DND-41 (cell line): ENCODE measurements around the gene HOOK1.

Experiments
- ATAC-seq: fragments of 200-7000 bp; cut with Tn5 transposase; 3 replicates; pipeline ENCODE4 v1.9.1; 2021; ENCODE audit warnings: low read depth; ENCODE audit not compliant: insufficient read depth
- DNase-seq: peaks from one replicate; pipeline ENCODE4 v3.0.0-alpha.2; 2020
- H2AFZ ChIP-seq: 2 replicates; pipeline ENCODE4 v1.6.0; 2012; ENCODE audit warnings: low read depth, low read length
- H3K27ac ChIP-seq: 2 replicates; pipeline ENCODE4 v1.5.1; 2012; ENCODE audit warnings: low read length, inconsistent platforms
- H3K27me3 ChIP-seq: fragments of 200-600 bp; sonication (generic); 2 replicates; pipeline ENCODE4 v1.6.0; 2012; ENCODE audit warnings: low read length, mild to moderate bottlenecking, inconsistent platforms; ENCODE audit not compliant: insufficient read depth, poor library complexity
- H3K36me3 ChIP-seq: 2 replicates; pipeline ENCODE4 v1.5.1; 2012; ENCODE audit warnings: low read length, inconsistent platforms; ENCODE audit not compliant: insufficient read depth
- H3K4me1 ChIP-seq: 2 replicates; pipeline ENCODE4 v1.5.1; 2012; ENCODE audit warnings: mild to moderate bottlenecking, low read length; ENCODE audit not compliant: insufficient read depth
- H3K4me2 ChIP-seq: 2 replicates; pipeline ENCODE4 v1.6.0; 2012; ENCODE audit warnings: mild to moderate bottlenecking, moderate library complexity, low read length, inconsistent platforms; ENCODE audit not compliant: insufficient read depth
- H3K4me3 ChIP-seq, 2 experiments: fragments of 200-600 bp in 1 of 2; shearing (Covaris generic) in 1 of 2; 2 replicates each; pipeline ENCODE4 v1.5.1; 2012 to 2016; ENCODE audit warnings: inconsistent platforms in 2 of 2, low read length in 2 of 2, mild to moderate bottlenecking in 2 of 2, low read depth in 1 of 2, moderate library complexity in 1 of 2
- H3K79me2 ChIP-seq: 2 replicates; pipeline ENCODE4 v1.6.0; 2012; ENCODE audit warnings: low read length, inconsistent platforms; ENCODE audit not compliant: insufficient read depth
- H3K9ac ChIP-seq: 2 replicates; pipeline ENCODE4 v1.6.0; 2012; ENCODE audit warnings: low read depth, mild to moderate bottlenecking, inconsistent platforms, low read length, moderate library complexity
- H3K9me3 ChIP-seq: 2 replicates; pipeline ENCODE4 v1.5.1; 2012; ENCODE audit warnings: low read length, moderate library complexity, mild to moderate bottlenecking, inconsistent platforms; ENCODE audit not compliant: insufficient read depth, severe bottlenecking
- H4K20me1 ChIP-seq: 2 replicates; pipeline ENCODE4 v1.6.0; 2012; ENCODE audit warnings: low read length; ENCODE audit not compliant: insufficient read depth
- CTCF ChIP-seq: IDR thresholded peaks from 2 replicates; pipeline ENCODE4 v1.5.1; 2012; ENCODE audit warnings: borderline replicate concordance, low read length, moderate library complexity, mild to moderate bottlenecking; ENCODE audit not compliant: poor library complexity, severe bottlenecking; ENCODE audit errors: extremely low read depth
- EZH2 ChIP-seq: IDR thresholded peaks from 3 replicates; pipeline ENCODE4 v1.6.1; 2012; ENCODE audit warnings: borderline replicate concordance, low read depth, mild to moderate bottlenecking, moderate library complexity, low read length, inconsistent platforms; ENCODE audit not compliant: severe bottlenecking

HOOK1 gene

GRCh38 chr1:59804301-59804700 lies 10.4 kb upstream of the HOOK1 start:
- no peak overlapping the region for H3K27ac ChIP-seq
- no peaks in the 10 kb centered on the region for H3K27me3 ChIP-seq

GRCh38 chr1:59805554-59805953 lies 9.2 kb upstream of the HOOK1 start:
- no peaks in the 10 kb centered on the region for H3K4me1 ChIP-seq
- no peaks in the 10 kb centered on the region for H3K79me2 ChIP-seq
- no peak overlapping the region for H3K4me2 ChIP-seq
- no peak overlapping the region for H3K4me3 ChIP-seq
- H3K36me3 ChIP-seq: no peaks in the 10 kb centered on the region
- TF ChIP-seq EZH2 (no peak), CTCF (no peak)
- DNase-seq (no peak), ATAC-seq (no peak)
- no peaks in the 10 kb centered on the region for H4K20me1 ChIP-seq
- H3K27me3 ChIP-seq: no peaks in the 10 kb centered on the region
- no peaks in the 10 kb centered on the region for H3K9me3 ChIP-seq
- H2AFZ ChIP-seq: no peak overlapping the region
- H3K27ac ChIP-seq: no peak overlapping the region
- no peak overlapping the region for H3K9ac ChIP-seq

More at GRCh38 chr1:59804301-59804700, 10.4 kb upstream of the HOOK1 start:
- no peak overlapping the region for H3K4me2 ChIP-seq
- TF ChIP-seq CTCF (no peak), EZH2 (no peak)
- H4K20me1 ChIP-seq: no peaks in the 10 kb centered on the region
- no peaks in the 10 kb centered on the region for H3K4me1 ChIP-seq
- H3K9ac ChIP-seq: no peak overlapping the region
- H3K9me3 ChIP-seq: no peaks in the 10 kb centered on the region
- DNase-seq (no peak), ATAC-seq (no peak)
- H2AFZ ChIP-seq: no peak overlapping the region
- no peaks in the 10 kb centered on the region for H3K36me3 ChIP-seq
- no peaks in the 10 kb centered on the region for H3K79me2 ChIP-seq
- H3K4me3 ChIP-seq: no peak overlapping the region

GRCh38 chr1:59814180-59814900 lies 409 bp upstream of the HOOK1 start:
- H3K27me3 ChIP-seq: peaks cover 3% of the 10 kb centered on the region
- no peak for DNase-seq
- H3K9me3 ChIP-seq: no peaks in the 10 kb centered on the region
- H4K20me1 ChIP-seq: no peaks in the 10 kb centered on the region
- no peak overlapping the region for H2AFZ ChIP-seq
- H3K36me3 ChIP-seq: no peaks in the 10 kb centered on the region
- no peak for ATAC-seq
- no peaks in the 10 kb centered on the region for H3K79me2 ChIP-seq
- no peak overlapping the region for H3K4me2 ChIP-seq
- no peaks in the 10 kb centered on the region for H3K4me1 ChIP-seq
- H3K4me3 ChIP-seq: no peak overlapping the region
- H3K9ac ChIP-seq: no peak overlapping the region
- TF ChIP-seq EZH2 (no peak), CTCF (no peak)
- no peak overlapping the region for H3K27ac ChIP-seq

- H3K4me2 ChIP-seq: no peak overlapping the region
- no peak for DNase-seq
- no peaks in the 10 kb centered on the region for H3K79me2 ChIP-seq
- no peak for ATAC-seq
- H3K4me3 ChIP-seq: no peak overlapping the region
- H3K36me3 ChIP-seq: no peaks in the 10 kb centered on the region
- H3K27ac ChIP-seq: no peak overlapping the region
- H3K4me1 ChIP-seq: no peaks in the 10 kb centered on the region
- H3K9ac ChIP-seq: no peak overlapping the region
- peaks cover 7% of the 10 kb centered on the region for H3K27me3 ChIP-seq
- H3K9me3 ChIP-seq: no peaks in the 10 kb centered on the region
- H4K20me1 ChIP-seq: no peaks in the 10 kb centered on the region
- H2AFZ ChIP-seq: no peak overlapping the region
- no peak for TF ChIP-seq EZH2
- TF ChIP-seq CTCF: no peak
Measured at GRCh38 chr1:59815892-59816291, 1.1 kb downstream of the HOOK1 start.
